Omental fat pad (tissue), 4 donors: ENCODE data around the gene FOXRED1. TPM values are rescaled to one million over a fixed set of nuclear protein-coding genes. Genes with fewer than 3 reads are reported as not detected.

Source experiments
- ATAC-seq: fragments of 150-250 bp; one replicate; pipeline ENCODE4 v1.9.1; 2016; ENCODE audit warnings: mild to moderate bottlenecking, moderate library complexity; ENCODE audit not compliant: low FRiP score
- DNase-seq: peaks from one replicate; pipeline ENCODE4 v3.0.0-alpha.2; 2019; ENCODE audit warnings: low spot score
- CTCF ChIP-seq, 3 donors: fragments of 450-650 bp; IDR thresholded peaks; one replicate each; pipeline ENCODE4 v1.5.1; 2016 to 2017; ENCODE audit warnings: antibody characterized with exemption in 3 of 3, mild to moderate bottlenecking in 3 of 3, moderate library complexity in 2 of 3
- total RNA-seq, 4 donors: library from RNA; depleted of rRNA; stranded (reverse); fragments of >200 nt; gene quantifications; one replicate each; pipeline ENCODE4 v1.1.0, GENCODE V29; 2016

Gene FOXRED1
- total RNA-seq, 4 donors from 2014 or later: 10.2 to 27.3 (median 17.4) TPM

GRCh38 chr11:126256216-126256615, 12.7 kb upstream of the FOXRED1 start:
- no peak for TF ChIP-seq CTCF (IDR thresholded peaks at IDR 0.05)
- DNase-seq (no peak), ATAC-seq (no peak)

DNA sequence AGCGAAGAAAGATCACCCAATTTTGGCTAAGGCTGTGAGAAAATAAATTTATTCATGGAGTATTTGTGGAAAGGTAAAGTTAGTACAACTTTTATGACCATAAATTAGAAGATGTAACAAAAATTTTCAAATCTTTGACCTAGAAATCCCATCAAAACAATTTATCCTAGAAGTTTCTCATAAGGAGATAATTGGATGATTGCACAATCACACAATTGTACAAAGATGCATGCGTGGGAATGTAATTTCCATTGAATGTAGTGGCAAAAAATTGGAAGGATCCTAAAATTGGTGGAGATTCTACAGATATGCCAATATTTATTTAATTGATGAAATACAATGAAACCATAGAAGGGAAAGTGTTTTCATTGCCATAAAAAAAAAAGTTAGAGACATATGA, 11.8 kb upstream of the FOXRED1 start:
- no peak for TF ChIP-seq CTCF (IDR thresholded peaks at IDR 0.05)
- ATAC-seq: no peak

DNA sequence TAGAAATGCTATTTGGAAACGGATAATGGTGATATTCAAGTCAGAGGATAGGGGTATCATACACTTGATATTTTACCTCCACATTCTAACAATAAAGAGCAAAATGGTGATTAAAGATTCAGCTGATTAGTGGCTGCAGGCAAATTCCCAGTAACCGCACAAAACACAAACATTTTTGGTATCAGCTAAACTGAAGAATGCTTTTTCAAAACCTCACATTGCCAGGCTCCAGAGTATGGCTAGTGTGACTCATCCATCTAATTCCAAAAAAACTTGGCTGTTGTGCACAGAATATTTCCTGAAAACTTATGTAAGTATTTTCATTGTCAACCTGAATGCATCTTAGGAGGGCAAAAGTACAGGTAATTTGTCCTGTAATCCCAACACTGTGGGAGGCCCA, 11.2 kb upstream of the FOXRED1 start:
- DNase-seq: no peak
- no peak for ATAC-seq
- TF ChIP-seq CTCF (IDR thresholded peaks at IDR 0.05): no peak

More for the DNA sequence above, 11.8 kb upstream of the FOXRED1 start:
- no peak for DNase-seq

DNA sequence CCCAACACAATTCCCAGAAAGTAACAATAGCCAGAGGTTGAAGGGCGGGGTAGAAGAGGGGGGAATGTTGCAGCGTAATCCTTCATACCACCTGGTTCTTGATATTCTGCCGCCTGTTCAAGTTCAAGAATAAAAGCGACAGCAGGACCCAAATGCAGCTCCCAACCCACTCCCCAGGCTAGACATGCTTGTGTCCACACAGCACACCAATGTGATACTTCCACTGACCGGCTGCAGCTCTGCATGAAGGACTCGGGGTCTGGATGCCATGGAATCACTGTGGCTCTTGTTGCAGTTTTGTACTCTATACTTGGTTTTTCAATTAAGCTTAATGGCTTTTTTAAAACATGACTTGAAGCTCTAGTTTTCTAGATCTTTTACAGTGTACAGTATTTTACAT, 6.7 kb upstream of the FOXRED1 start:
- DNase-seq (no peak), ATAC-seq (no peak)
- no peak for TF ChIP-seq CTCF (IDR thresholded peaks at IDR 0.05)

GRCh38 chr11:126263489-126263888, 5.5 kb upstream of the FOXRED1 start:
- no peak for TF ChIP-seq CTCF (IDR thresholded peaks at IDR 0.05)
- ATAC-seq (no peak), DNase-seq (no peak)

DNA sequence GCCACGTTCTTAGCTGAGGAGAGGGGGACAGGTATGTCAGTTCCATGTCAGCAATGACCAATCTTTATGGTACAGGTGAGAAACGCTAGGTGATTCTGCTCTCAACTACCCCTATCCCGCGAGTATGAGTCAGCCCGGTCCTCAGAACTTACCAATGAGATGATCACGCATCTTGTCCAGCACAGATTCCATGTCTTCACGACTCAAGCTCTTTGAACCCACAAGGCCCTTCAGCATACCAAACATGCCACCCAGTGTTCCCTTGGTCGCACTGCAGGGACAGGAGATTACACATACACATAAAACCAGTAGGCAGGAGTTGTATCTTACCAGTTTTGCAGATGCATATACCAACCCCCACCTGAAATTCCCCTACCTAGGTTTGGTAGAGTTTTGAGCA, 3.1 kb upstream of the FOXRED1 start:
- no peak for ATAC-seq

More for the DNA sequence above, 3.1 kb upstream of the FOXRED1 start:
- no peak for TF ChIP-seq CTCF (IDR thresholded peaks at IDR 0.05)
- DNase-seq: no peak
